GM10266 (cell line): ENCODE measurements around the gene LIPC.

Source experiments
- DNase-seq: peaks from one replicate; pipeline ENCODE4 v3.0.0; 2012; ENCODE audit errors: extremely low spot score
- TF ChIP-seq, protein P1 (sequence below): IDR thresholded peaks from 2 replicates; pipeline ENCODE4 v1.5.1; 2012; ENCODE audit warnings: mild to moderate bottlenecking, low read depth; ENCODE audit not compliant: control insufficient read depth, insufficient read depth; ENCODE audit errors: missing control alignments

LIPC gene

DNA sequence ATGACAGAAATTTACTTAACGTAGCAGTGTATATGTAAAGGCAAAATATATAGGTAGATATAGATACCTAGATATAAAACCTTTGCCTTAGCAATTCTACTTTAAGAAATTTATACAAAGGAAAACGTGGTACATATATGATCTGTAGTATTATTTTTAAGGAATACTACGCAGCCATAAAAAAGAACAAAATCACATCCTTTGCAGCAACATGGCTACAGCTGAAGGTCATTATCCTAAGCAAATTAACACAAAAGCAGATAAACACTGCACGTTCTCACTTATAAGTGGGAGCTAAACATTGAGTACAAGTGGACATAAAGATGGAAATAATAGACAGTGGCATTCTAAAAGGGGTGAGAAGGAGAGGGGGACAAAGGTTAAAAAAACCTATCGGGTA is 14.8 kb upstream of the LIPC start:
- TF ChIP-seq, protein P1, sequence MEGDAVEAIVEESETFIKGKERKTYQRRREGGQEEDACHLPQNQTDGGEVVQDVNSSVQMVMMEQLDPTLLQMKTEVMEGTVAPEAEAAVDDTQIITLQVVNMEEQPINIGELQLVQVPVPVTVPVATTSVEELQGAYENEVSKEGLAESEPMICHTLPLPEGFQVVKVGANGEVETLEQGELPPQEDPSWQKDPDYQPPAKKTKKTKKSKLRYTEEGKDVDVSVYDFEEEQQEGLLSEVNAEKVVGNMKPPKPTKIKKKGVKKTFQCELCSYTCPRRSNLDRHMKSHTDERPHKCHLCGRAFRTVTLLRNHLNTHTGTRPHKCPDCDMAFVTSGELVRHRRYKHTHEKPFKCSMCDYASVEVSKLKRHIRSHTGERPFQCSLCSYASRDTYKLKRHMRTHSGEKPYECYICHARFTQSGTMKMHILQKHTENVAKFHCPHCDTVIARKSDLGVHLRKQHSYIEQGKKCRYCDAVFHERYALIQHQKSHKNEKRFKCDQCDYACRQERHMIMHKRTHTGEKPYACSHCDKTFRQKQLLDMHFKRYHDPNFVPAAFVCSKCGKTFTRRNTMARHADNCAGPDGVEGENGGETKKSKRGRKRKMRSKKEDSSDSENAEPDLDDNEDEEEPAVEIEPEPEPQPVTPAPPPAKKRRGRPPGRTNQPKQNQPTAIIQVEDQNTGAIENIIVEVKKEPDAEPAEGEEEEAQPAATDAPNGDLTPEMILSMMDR = no peak
- DNase-seq = no peak

DNA sequence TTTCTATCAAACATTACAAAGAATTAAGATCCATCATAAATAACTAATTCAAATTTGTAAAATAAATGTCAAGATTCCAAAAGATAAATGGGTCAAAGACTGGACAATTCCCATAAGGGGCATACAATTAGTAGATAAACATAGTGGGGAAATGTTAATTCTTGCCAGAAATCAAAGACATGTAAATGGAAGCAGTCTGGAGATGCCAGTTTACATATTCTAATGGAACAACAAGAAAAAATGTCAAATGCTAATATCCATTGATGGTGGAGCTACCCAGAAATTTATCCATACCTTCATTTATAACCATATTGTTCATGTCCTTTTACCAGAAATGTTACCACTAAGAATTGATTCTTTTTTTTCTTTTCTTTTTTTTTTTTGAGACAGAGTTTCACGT is 13.7 kb upstream of the LIPC start:
- TF ChIP-seq, protein P1 = no peak
- DNase-seq = no peak

GRCh38 chr15:58419803-58420524 is 11.8 kb upstream of the LIPC start:
- no peak for DNase-seq
- TF ChIP-seq, protein P1 = no peak

GRCh38 chr15:58420579-58421043 is 11.2 kb upstream of the LIPC start:
- peak; percentile 38 for DNase-seq
- TF ChIP-seq, protein P1 = no peak

GRCh38 chr15:58423205-58423604 is 8.6 kb upstream of the LIPC start:
- DNase-seq = no peak
- TF ChIP-seq, protein P1 = no peak

DNA sequence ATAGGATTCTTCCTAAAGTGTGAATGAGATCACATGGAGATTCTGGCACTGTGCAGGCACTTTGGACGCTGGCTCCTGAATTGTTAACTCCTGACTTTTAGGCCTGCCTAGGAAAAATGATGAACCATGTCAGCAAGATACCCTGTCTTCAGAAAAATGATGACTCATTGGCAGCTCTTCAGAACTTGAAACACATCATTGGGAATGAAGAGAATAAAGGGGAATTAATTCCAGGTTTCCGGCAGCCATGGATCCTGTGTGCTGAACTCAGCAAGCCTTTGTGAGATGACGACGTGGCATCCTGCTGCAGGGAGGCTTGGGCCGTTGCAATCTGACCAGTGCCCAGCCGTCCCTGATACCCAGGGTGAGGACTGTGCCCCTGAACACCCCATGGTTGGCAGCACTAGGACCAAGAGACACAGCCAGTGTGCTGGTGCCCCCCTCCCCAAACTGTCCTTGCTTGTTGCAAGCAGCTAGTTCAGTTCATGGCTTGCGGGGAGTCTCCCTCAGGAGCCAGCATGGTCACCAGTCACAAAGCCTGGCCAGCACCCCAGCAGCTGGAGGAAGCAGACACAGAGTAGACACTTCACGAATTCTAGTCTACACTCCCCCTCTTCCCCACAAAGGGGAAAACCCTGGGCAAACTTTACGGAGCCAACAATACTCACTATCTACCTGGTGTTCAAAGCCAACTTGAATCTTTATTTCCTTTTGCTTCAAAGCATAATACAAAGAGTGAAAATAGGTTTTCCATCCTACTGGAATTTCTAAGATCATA is 7.8 kb upstream of the LIPC start:
- TF ChIP-seq, protein P1 = no peak
- no peak for DNase-seq

GRCh38 chr15:58424722-58425121 is 7.1 kb upstream of the LIPC start:
- TF ChIP-seq, protein P1 = no peak
- DNase-seq = no peak
